Endodermal cell (in vitro differentiated cells): ENCODE measurements around the gene TBX3. TPM values are rescaled to one million over a fixed set of nuclear protein-coding genes. Genes with fewer than 3 reads are reported as not detected.

Source experiments
- DNase-seq: peaks from one replicate; pipeline ENCODE4 v3.0.0-alpha.2; 2017
- H3K27ac ChIP-seq: 2 replicates; pipeline ENCODE4 v1.5.1; 2013; ENCODE audit warnings: mild to moderate bottlenecking, low read depth, low read length, moderate library complexity
- H3K27me3 ChIP-seq: 2 replicates; pipeline ENCODE4 v1.6.1; 2013; ENCODE audit warnings: mild to moderate bottlenecking, low read length, moderate library complexity; ENCODE audit not compliant: insufficient read depth, control insufficient read depth, poor library complexity, severe bottlenecking
- H3K36me3 ChIP-seq: 2 replicates; pipeline ENCODE4 v1.7.0; 2013; ENCODE audit warnings: mild to moderate bottlenecking, low read length, moderate library complexity; ENCODE audit not compliant: control insufficient read depth, insufficient read depth
- H3K4me1 ChIP-seq: one replicate; pipeline ENCODE4 v1.7.0; 2013; ENCODE audit warnings: low read length; ENCODE audit not compliant: control insufficient read depth, insufficient read depth
- H3K4me3 ChIP-seq: 2 replicates; pipeline ENCODE4 v1.5.1; 2013; ENCODE audit warnings: mild to moderate bottlenecking, low read length, moderate library complexity
- H3K9ac ChIP-seq: 2 replicates; pipeline ENCODE4 v1.6.1; 2013; ENCODE audit warnings: mild to moderate bottlenecking, low read length, moderate library complexity; ENCODE audit not compliant: poor library complexity, severe bottlenecking; ENCODE audit errors: extremely low read depth
- H3K9me3 ChIP-seq: 2 replicates; pipeline ENCODE4 v1.6.1; 2013; ENCODE audit warnings: mild to moderate bottlenecking, low read length, moderate library complexity; ENCODE audit not compliant: control insufficient read depth
- H3K27ac Mint-ChIP-seq: 2 replicates; pipeline ENCODE4 v1.8.0; 2020; ENCODE audit warnings: mixed read lengths
- H3K27me3 Mint-ChIP-seq: 2 replicates; pipeline ENCODE4 v1.8.0; 2021; ENCODE audit warnings: mild to moderate bottlenecking, mixed read lengths; ENCODE audit not compliant: insufficient read depth
- H3K36me3 Mint-ChIP-seq: 2 replicates; pipeline ENCODE4 v1.8.0; 2020; ENCODE audit warnings: low read depth, mixed read lengths
- H3K4me1 Mint-ChIP-seq: 2 replicates; pipeline ENCODE4 v1.8.0; 2020; ENCODE audit warnings: mixed read lengths
- H3K4me3 Mint-ChIP-seq: 2 replicates; pipeline ENCODE4 v1.8.0; 2020; ENCODE audit warnings: mild to moderate bottlenecking, moderate library complexity, mixed read lengths
- H3K9me3 Mint-ChIP-seq: 2 replicates; pipeline ENCODE4 v1.8.0; 2020; ENCODE audit warnings: mild to moderate bottlenecking, mixed read lengths
- CTCF ChIP-seq: fragments of 200-600 bp; sonication (generic); conservative IDR thresholded peaks from 2 replicates; pipeline ENCODE4 v1.5.0; 2021; ENCODE audit warnings: antibody characterized with exemption, mild to moderate bottlenecking
- WGBS, 2 experiments: methylation state at CpG; one replicate each; pipeline versions ENCODE4 v1.1.5 to v1.1.7; 2013; ENCODE audit warnings: missing lambda C conversion rate in 2 of 2, mixed read lengths in 1 of 2; ENCODE audit not compliant: insufficient coverage in 1 of 2, insufficient read length in 1 of 2; 5-methylcytosine and 5-hydroxymethylcytosine counted together
- total RNA-seq, 2 donors: library from RNA; stranded (reverse); fragmentation: NEBNext Ultra II Directional in 1 of 2; extraction: Animal tissue kit (Norgen Biotek cat#: 25700) in 1 of 2; gene quantifications; 2 replicates in 1 of 2; 3 replicates in 1 of 2; pipeline ENCODE4 v1.2.1, GENCODE V29; 2021

The TBX3 gene
- total RNA-seq, 2 donors from 2014 or later: 80.8 to 88.1 TPM

- no peaks in the 10 kb centered on the region for H3K9me3 Mint-ChIP-seq
- H3K4me3 ChIP-seq: peak overlapping the region; percentile 95
- peaks cover 6% of the 10 kb centered on the region for H3K36me3 ChIP-seq
- peak overlapping the region; percentile 92 for H3K4me3 Mint-ChIP-seq
- 0% methylated on average over 3 to 19 of the region's 19 CpGs for WGBS, 2 experiments
- peaks cover 55% of the 10 kb centered on the region for H3K4me1 Mint-ChIP-seq
- H3K27me3 ChIP-seq: peaks cover 76% of the 10 kb centered on the region
- no peak for DNase-seq
- peaks cover 36% of the 10 kb centered on the region for H3K36me3 Mint-ChIP-seq
- H3K27ac Mint-ChIP-seq: peak overlapping the region; percentile 95
- TF ChIP-seq CTCF: no peak
- H3K9ac ChIP-seq: peak overlapping the region; percentile 71
- no peaks in the 10 kb centered on the region for H3K9me3 ChIP-seq
- peaks cover 91% of the 10 kb centered on the region for H3K27me3 Mint-ChIP-seq
- no peak overlapping the region for H3K27ac ChIP-seq
- H3K4me1 ChIP-seq: peaks cover 19% of the 10 kb centered on the region
These were observed 272 bp downstream of the TBX3 start for GRCh38 chr12:114683709-114684097.

GRCh38 chr12:114682785-114683708, 928 bp downstream of the TBX3 start:
- peaks cover 76% of the 10 kb centered on the region for H3K27me3 ChIP-seq
- peaks cover 13% of the 10 kb centered on the region for H3K36me3 ChIP-seq
- Mint-ChIP-seq H3K27me3 (peaks cover 91% of the 10 kb centered on the region), H3K9me3 (no peaks in the 10 kb centered on the region), H3K4me1 (peaks cover 50% of the 10 kb centered on the region), H3K36me3 (peaks cover 42% of the 10 kb centered on the region), H3K27ac (peak overlapping the region; percentile 95), H3K4me3 (peak overlapping the region; percentile 92)
- peak; percentile 88 for DNase-seq
- peak; percentile 6 for TF ChIP-seq CTCF
- H3K4me1 ChIP-seq: peaks cover 14% of the 10 kb centered on the region
- peak overlapping the region; percentile 71 for H3K9ac ChIP-seq
- H3K4me3 ChIP-seq: peak overlapping the region; percentile 95
- no peak overlapping the region for H3K27ac ChIP-seq
- no peaks in the 10 kb centered on the region for H3K9me3 ChIP-seq
- 0 to 1% methylated on average over 28 to 56 of the region's 56 CpGs for WGBS, 2 experiments

DNA sequence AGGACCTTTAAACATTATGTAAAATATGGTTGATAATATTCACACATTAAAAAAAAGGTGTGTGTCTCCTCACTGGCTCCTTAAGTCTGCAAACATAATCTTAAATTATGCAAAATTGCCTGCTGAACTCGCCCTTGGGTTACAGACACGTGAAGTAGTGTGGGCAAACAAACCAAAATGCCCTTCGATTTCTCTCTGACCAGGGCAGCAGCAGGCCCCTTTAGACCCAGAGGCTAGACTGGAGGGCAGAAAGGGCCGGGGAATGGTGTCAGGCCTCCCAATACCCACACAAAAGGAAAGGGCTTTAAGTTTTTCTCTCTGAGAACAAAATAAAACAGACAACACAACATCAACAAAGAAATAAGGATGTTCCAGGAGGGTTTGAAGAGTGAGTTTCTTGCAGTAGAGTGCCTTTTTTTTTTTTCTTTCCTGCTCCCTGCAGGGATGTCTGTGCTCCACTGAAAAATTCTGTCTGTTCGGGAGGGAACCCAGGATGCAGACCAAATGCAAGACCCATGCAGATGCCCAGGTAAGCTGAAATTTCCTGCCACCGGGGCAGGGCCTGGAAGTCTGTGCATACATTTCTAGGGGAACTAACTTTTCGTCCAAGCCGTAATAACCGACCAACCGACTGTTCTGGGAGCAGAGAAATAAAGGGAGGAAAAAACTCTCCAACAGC, 1.7 kb downstream of the TBX3 start:
- 2 to 5% methylated on average over 7 to 10 of the region's 10 CpGs for WGBS, 2 experiments
- Mint-ChIP-seq H3K27me3 (peaks cover 92% of the 10 kb centered on the region), H3K4me1 (peaks cover 49% of the 10 kb centered on the region), H3K4me3 (peak overlapping the region; percentile 92), H3K9me3 (no peaks in the 10 kb centered on the region), H3K36me3 (peaks cover 50% of the 10 kb centered on the region), H3K27ac (peak overlapping the region; percentile 95)
- H3K9me3 ChIP-seq: no peaks in the 10 kb centered on the region
- peak overlapping the region; percentile 71 for H3K9ac ChIP-seq
- H3K27me3 ChIP-seq: peaks cover 77% of the 10 kb centered on the region
- H3K4me3 ChIP-seq: peak overlapping the region; percentile 95
- TF ChIP-seq CTCF: no peak
- peaks cover 11% of the 10 kb centered on the region for H3K4me1 ChIP-seq
- peak; percentile 66 for DNase-seq
- peaks cover 21% of the 10 kb centered on the region for H3K36me3 ChIP-seq
- H3K27ac ChIP-seq: no peak overlapping the region
